SK-N-SH (cell line): ENCODE results near the gene UNC45A. TPM values are rescaled to one million over a fixed set of nuclear protein-coding genes. Genes with fewer than 3 reads are reported as not detected.

ENCODE experiments used
- CTCF ChIA-PET: fragments of 300-600, 350-600 bp; formaldehyde crosslinking; extraction: SDS; loops from one replicate; lab custom pipeline; 2021; lab: Yijun Ruan, JAX
- POLR2A ChIA-PET: fragments of 350-600 bp; sonication (Branson Sonifier 250); formaldehyde crosslinking; extraction: SDS; loops from one replicate; lab custom pipeline; 2020; ENCODE audit warnings: antibody characterized with exemption, inconsistent platforms; lab: Yijun Ruan, JAX
- DNase-seq: peaks from one replicate; pipeline ENCODE4 v3.0.0; 2012
- H2AFZ ChIP-seq: fragments of 200-600 bp; sonication (generic); 2 replicates; pipeline ENCODE4 v1.8.1; 2016; ENCODE audit warnings: antibody characterized with exemption, mild to moderate bottlenecking, low read depth
- H3F3A ChIP-seq: fragments of 200-600 bp; sonication (generic); replicated peaks from 2 replicates; pipeline ENCODE3; 2016; ENCODE audit warnings: antibody characterized with exemption, mild to moderate bottlenecking; ENCODE audit not compliant: insufficient read depth
- H3K27ac ChIP-seq, 2 experiments: fragments of 200-500 bp in 1 of 2; fragments of 200-600 bp in 1 of 2; sonication (Bioruptor generic) in 1 of 2; sonication (generic), shearing (Covaris generic) in 1 of 2; 2 replicates each; pipeline versions ENCODE4 v1.5.1 to v1.6.1; 2014 to 2016; ENCODE audit warnings: low read depth in 2 of 2, inconsistent platforms in 1 of 2, low read length in 1 of 2, mild to moderate bottlenecking in 1 of 2, mixed read lengths in 1 of 2
- H3K27me3 ChIP-seq: fragments of 200-600 bp; sonication (generic), shearing (Covaris generic); 2 replicates; pipeline ENCODE4 v1.6.1; 2016; ENCODE audit warnings: mixed run types; ENCODE audit not compliant: insufficient read depth
- H3K36me3 ChIP-seq, 2 experiments: fragments of 200-500 bp in 1 of 2; fragments of 200-600 bp in 1 of 2; sonication (Bioruptor generic) in 1 of 2; sonication (generic) in 1 of 2; replicated peaks in 1 of 2; 2 replicates each; pipeline versions ENCODE3 to v1.5.1; 2014 to 2016; ENCODE audit warnings: low read length in 1 of 2, mild to moderate bottlenecking in 1 of 2; ENCODE audit not compliant: insufficient read depth in 2 of 2, control insufficient read depth in 1 of 2
- H3K4me1 ChIP-seq, 2 experiments: fragments of 200-500 bp in 1 of 2; fragments of 200-600 bp in 1 of 2; sonication (Bioruptor generic) in 1 of 2; sonication (generic), shearing (Covaris generic) in 1 of 2; 2 replicates each; pipeline versions ENCODE4 v1.5.1 to v1.6.1; 2014 to 2016; ENCODE audit warnings: low read depth in 1 of 2, low read length in 1 of 2, mixed run types in 1 of 2; ENCODE audit not compliant: insufficient read depth in 2 of 2, control insufficient read depth in 1 of 2
- H3K4me2 ChIP-seq: fragments of 200-600 bp; sonication (generic), shearing (Covaris generic); 2 replicates; pipeline ENCODE4 v1.6.1; 2017; ENCODE audit warnings: mixed run types
- H3K4me3 ChIP-seq, 2 experiments: fragments of 200-500 bp in 1 of 2; fragments of 200-600 bp in 1 of 2; sonication (Bioruptor generic) in 1 of 2; sonication (generic), shearing (Covaris generic) in 1 of 2; 2 replicates each; pipeline versions ENCODE4 v1.5.1 to v1.8.1; 2014 to 2016; ENCODE audit warnings: low read depth in 2 of 2, inconsistent platforms in 1 of 2, low read length in 1 of 2, mild to moderate bottlenecking in 1 of 2, mixed read lengths in 1 of 2, moderate library complexity in 1 of 2
- H3K79me2 ChIP-seq: fragments of 200-600 bp; sonication (generic); 2 replicates; pipeline ENCODE4 v1.8.1; 2017; ENCODE audit warnings: mild to moderate bottlenecking; ENCODE audit not compliant: insufficient read depth
- H3K9ac ChIP-seq: fragments of 200-600 bp; sonication (generic); 2 replicates; pipeline ENCODE4 v1.6.1; 2017; ENCODE audit warnings: mixed run types
- H3K9me2 ChIP-seq: fragments of 200-600 bp; sonication (generic); 2 replicates; pipeline ENCODE4 v1.6.1; 2017; ENCODE audit warnings: mixed run types
- H3K9me3 ChIP-seq: fragments of 200-600 bp; sonication (generic); 2 replicates; pipeline ENCODE4 v1.6.1; 2017; ENCODE audit warnings: mixed run types, mild to moderate bottlenecking, moderate library complexity
- H4K20me1 ChIP-seq: fragments of 200-600 bp; sonication (generic); 2 replicates; pipeline ENCODE4 v1.6.1; 2017; ENCODE audit warnings: mild to moderate bottlenecking, mixed run types; ENCODE audit not compliant: insufficient read depth
- CHD2 ChIP-seq: fragments of 150-350 bp; IDR thresholded peaks from 2 replicates; pipeline ENCODE4 v1.6.1; 2018; ENCODE audit warnings: low read length; ENCODE audit not compliant: partially characterized antibody
- EP300 ChIP-seq, 2 experiments: IDR thresholded peaks; 2 replicates each; pipeline versions ENCODE4 v1.4.0 to v1.6.1; 2012; ENCODE audit warnings: borderline replicate concordance in 1 of 2, low read depth in 1 of 2, low read length in 1 of 2
- FOSL2 ChIP-seq: IDR thresholded peaks from 2 replicates; pipeline ENCODE4 v1.4.0; 2012; ENCODE audit warnings: low read depth, mild to moderate bottlenecking, moderate library complexity, borderline replicate concordance
- FOXM1 ChIP-seq: IDR thresholded peaks from 2 replicates; pipeline ENCODE4 v1.4.0; 2012; ENCODE audit warnings: low read depth, mild to moderate bottlenecking
- GABPA ChIP-seq: IDR thresholded peaks from 2 replicates; pipeline ENCODE4 v1.4.0; 2012; ENCODE audit warnings: low read depth, mild to moderate bottlenecking
- IRF3 ChIP-seq: fragments of 150-350 bp; IDR thresholded peaks from 2 replicates; pipeline ENCODE4 v1.6.1; 2016; ENCODE audit warnings: mild to moderate bottlenecking, low read depth, low read length
- JUND ChIP-seq: IDR thresholded peaks from 2 replicates; pipeline ENCODE4 v1.4.0; 2012
- MEF2A ChIP-seq: IDR thresholded peaks from 2 replicates; pipeline ENCODE4 v1.4.0; 2012; ENCODE audit warnings: low read depth, borderline replicate concordance
- MXI1 ChIP-seq: IDR thresholded peaks from 2 replicates; pipeline ENCODE4 v1.6.1; 2012; ENCODE audit warnings: mild to moderate bottlenecking, low read depth, low read length, improper control_type of control experiment
- NFIC ChIP-seq: IDR thresholded peaks from 2 replicates; pipeline ENCODE4 v1.4.0; 2012; ENCODE audit warnings: borderline replicate concordance
- NRF1 ChIP-seq: IDR thresholded peaks from 2 replicates; pipeline ENCODE4 v1.6.1; 2012; ENCODE audit warnings: low read depth, mild to moderate bottlenecking, low read length
- POLR2AphosphoS5 ChIP-seq: IDR thresholded peaks from 2 replicates; pipeline ENCODE4 v1.6.1; 2012; ENCODE audit warnings: low read depth, low read length
- RAD21 ChIP-seq: IDR thresholded peaks from 2 replicates; pipeline ENCODE4 v1.6.1; 2012; ENCODE audit warnings: mild to moderate bottlenecking, low read length
- RCOR1 ChIP-seq: fragments of 150-350 bp; IDR thresholded peaks from 2 replicates; pipeline ENCODE4 v1.6.1; 2017; ENCODE audit warnings: antibody characterized with exemption, low read length
- REST ChIP-seq: IDR thresholded peaks from 2 replicates; pipeline ENCODE4 v1.6.1; 2012; ENCODE audit warnings: mild to moderate bottlenecking, low read depth, low read length, moderate library complexity
- RFX5 ChIP-seq: IDR thresholded peaks from 2 replicates; pipeline ENCODE4 v1.6.1; 2012; ENCODE audit warnings: mild to moderate bottlenecking, improper control_type of control experiment, low read length
- RXRA ChIP-seq: IDR thresholded peaks from 2 replicates; pipeline ENCODE4 v1.4.0; 2012; ENCODE audit warnings: low read depth, mild to moderate bottlenecking, borderline replicate concordance
- TAF1 ChIP-seq: IDR thresholded peaks from 2 replicates; pipeline ENCODE4 v1.6.1; 2012; ENCODE audit warnings: low read depth, mild to moderate bottlenecking, low read length, moderate library complexity, borderline replicate concordance
- TCF12 ChIP-seq: IDR thresholded peaks from 2 replicates; pipeline ENCODE4 v1.4.0; 2012
- TEAD4 ChIP-seq: IDR thresholded peaks from 2 replicates; pipeline ENCODE4 v1.4.0; 2012; ENCODE audit warnings: mild to moderate bottlenecking, borderline replicate concordance; ENCODE audit not compliant: insufficient read depth
- USF2 ChIP-seq: fragments of 150-350 bp; IDR thresholded peaks from 2 replicates; pipeline ENCODE4 v1.6.1; 2017; ENCODE audit warnings: antibody characterized with exemption, low read length, low read depth, borderline replicate concordance
- WGBS: methylation state at CpG from one replicate; pipeline ENCODE4 v1.1.6; 2017; ENCODE audit warnings: low lambda C conversion rate; 5-methylcytosine and 5-hydroxymethylcytosine counted together
- polyA plus RNA-seq, 3 experiments: library from polyadenylated mRNA; depleted of rRNA; stranded (reverse); fragments of >200 nt; gene quantifications; 2 replicates each; pipeline ENCODE4 v1.2.3, GENCODE V29; 2012

UNC45A gene
- polyA plus RNA-seq, 1 of the 3 experiments (the other 2 are of a cell fraction), result 85.1 TPM

- WGBS, result 49% methylated on average over 6 of the region's 6 CpGs
- Histone ChIP-seq H3K4me3 (peak overlapping the region in 1 of 2 experiments; percentile 9; a peak in 1 of 4 replicates), H3K4me1 (peaks cover 6 to 11% of the 10 kb centered on the region in 2 experiments), H3K9me2 (no peaks in the 10 kb centered on the region), H4K20me1 (peaks cover 12% of the 10 kb centered on the region; the same call in 1 of the 2 replicates), H3K79me2 (peaks cover 100% of the 10 kb centered on the region), H3K36me3 (peaks cover 2% of the 10 kb centered on the region in 2 experiments), H3K4me2 (peak overlapping the region; percentile 72), H3K27ac (peak overlapping the region; percentile 22 to 64; a peak in 3 of 4 replicates), H3K9me3 (no peaks in the 10 kb centered on the region), H3K27me3 (no peaks in the 10 kb centered on the region), H2AFZ (peak overlapping the region; percentile 73), H3F3A (peaks cover 4% of the 10 kb centered on the region), H3K9ac (peak overlapping the region; percentile 8; the same call in 1 of the 2 replicates)
- TF ChIP-seq CHD2 (no peak), TCF12 (peak; percentile 9; the same call in 1 of the 2 replicates)
- POLR2A ChIA-PET, result interaction anchor here (1.0 kb wide), 1 partner anchor 32 kb away, joined by 4 read pairs; no protein-coding TSS in a partner anchor
- peak; percentile 61 for DNase-seq
- CTCF ChIA-PET, result interaction anchor here (1.3 to 4.2 kb wide), 4 partner anchors 9 to 56 kb away, joined by 3 to 19 read pairs (median 12); partner anchors contain the start of gene HDDC3
Measured at GRCh38 chr15:90988296-90988695, 53.2 kb downstream of the UNC45A start.

- Histone ChIP-seq H3K79me2 (peaks cover 100% of the 10 kb centered on the region), H3K9ac (no peak overlapping the region), H3K4me2 (peak overlapping the region; percentile 72; the same call in 1 of the 2 replicates), H3K27me3 (no peaks in the 10 kb centered on the region), H3K4me1 (peaks cover 6 to 11% of the 10 kb centered on the region in 2 experiments), H3K9me2 (no peaks in the 10 kb centered on the region), H2AFZ (peak overlapping the region; percentile 73), H3K27ac (no peak overlapping the region), H3K36me3 (no peaks in the 10 kb centered on the region), H3F3A (peaks cover 4% of the 10 kb centered on the region), H4K20me1 (peaks cover 12% of the 10 kb centered on the region; the same call in 1 of the 2 replicates), H3K9me3 (no peaks in the 10 kb centered on the region), H3K4me3 (no peak overlapping the region)
- CTCF ChIA-PET, result interaction anchor here (1.5 to 2.4 kb wide), 4 partner anchors 31 to 60 kb away, joined by 4 to 11 read pairs (median 6); partner anchors contain the start of gene HDDC3
- POLR2A ChIA-PET, result no interaction called here
- DNase-seq, result no peak
- TF ChIP-seq IRF3, result no peak
- TF ChIP-seq MXI1, result no peak
- no peak for TF ChIP-seq REST
- TF ChIP-seq FOXM1, result no peak
- no peak for TF ChIP-seq EP300 (IDR thresholded peaks at IDR 0.05; ENCODE audit: borderline replicate concordance in 1 of 2, low read depth in 1 of 2, low read length in 1 of 2)
- TF ChIP-seq JUND, result no peak
- TF ChIP-seq NRF1, result no peak
- TF ChIP-seq CHD2, result no peak
- no peak for TF ChIP-seq NFIC
- TF ChIP-seq RCOR1, result no peak
- no peak for TF ChIP-seq TAF1
- TF ChIP-seq USF2, result no peak
- no peak for TF ChIP-seq RXRA
- TF ChIP-seq GABPA, result no peak
- TF ChIP-seq FOSL2, result no peak
- no peak for TF ChIP-seq MEF2A
- TF ChIP-seq TEAD4, result no peak
- no peak for TF ChIP-seq RAD21
- no peak for TF ChIP-seq POLR2AphosphoS5
- TF ChIP-seq RFX5, result no peak
- WGBS, result 94% methylated on average over 7 of the region's 7 CpGs
Measured at GRCh38 chr15:90989040-90989768, 54.1 kb downstream of the UNC45A start.
